T1000 (cell line): ENCODE data around the gene PCED1B.
"Not testable (repeated sequence)": the region's sequence is repeated elsewhere in the genome, so short reads cannot be mapped to it uniquely, and the experiment has no call there.

ENCODE experiments used
- DNase-seq: peaks from one replicate; lab custom pipeline; 2025; ENCODE audit warnings: mixed read lengths; lab: John Stamatoyannopoulos, UW

Gene PCED1B

DNA sequence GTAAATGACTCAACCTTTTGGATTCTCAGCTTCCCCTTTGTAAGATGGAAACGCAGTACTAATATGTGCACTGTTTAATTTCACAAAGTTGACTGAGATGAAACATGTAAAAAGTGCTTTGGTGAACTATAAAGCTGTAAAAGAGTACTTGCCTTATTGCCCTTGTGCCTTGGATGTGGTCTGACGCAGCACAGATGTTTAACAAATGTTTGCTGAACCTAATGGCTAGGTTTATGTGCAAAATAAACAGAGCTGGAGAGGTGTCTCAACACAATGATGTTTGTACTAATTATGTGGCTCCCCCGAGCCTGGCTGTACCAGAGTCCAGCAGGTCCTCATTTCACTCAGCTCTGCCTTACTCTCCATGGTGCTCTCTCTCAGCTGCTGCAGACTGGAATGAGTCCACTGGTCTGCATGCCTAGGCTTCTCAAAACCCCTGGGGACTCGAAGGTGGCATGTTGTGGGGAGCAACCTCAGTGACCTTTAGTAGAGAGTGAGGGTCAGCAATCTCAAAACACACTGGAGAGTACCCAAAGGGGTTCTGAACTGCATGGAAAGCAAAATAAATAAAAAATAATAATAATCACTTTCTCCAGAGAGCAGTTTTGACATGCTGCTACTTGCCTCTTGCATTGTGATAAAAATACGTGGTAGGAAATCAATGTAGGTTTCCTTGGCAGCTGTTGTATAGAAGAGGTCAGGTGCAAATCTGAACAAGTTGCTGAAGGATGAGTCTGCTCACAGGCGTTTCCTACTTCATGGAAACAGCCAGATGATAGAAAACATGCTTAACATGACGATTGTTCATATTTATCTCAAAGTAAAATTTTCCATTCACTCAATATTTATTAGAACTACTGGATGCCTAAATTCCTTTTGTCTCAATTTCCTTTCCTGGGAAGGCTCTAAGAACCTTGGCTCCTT is 8.9 kb downstream of the PCED1B start:
- no peak for DNase-seq

DNA sequence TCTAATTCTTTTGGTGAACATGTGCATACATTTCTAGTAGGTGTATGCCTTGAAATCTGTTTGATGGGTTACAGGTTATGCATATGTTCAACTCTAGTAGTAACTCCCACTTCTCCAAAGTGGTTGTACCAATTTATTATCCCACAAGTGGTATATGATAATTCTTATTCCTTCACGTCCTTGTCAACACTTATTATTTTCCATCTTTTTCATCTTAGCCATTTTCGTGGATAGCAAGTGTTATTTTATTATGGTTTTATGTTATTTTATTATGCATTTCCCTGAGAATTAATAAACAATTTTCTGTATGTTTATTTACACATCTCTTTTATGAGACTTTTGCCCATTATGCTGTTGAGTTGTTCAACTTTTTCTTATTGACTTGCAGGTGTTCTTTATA is 11.6 kb downstream of the PCED1B start:
- DNase-seq = no peak

DNA sequence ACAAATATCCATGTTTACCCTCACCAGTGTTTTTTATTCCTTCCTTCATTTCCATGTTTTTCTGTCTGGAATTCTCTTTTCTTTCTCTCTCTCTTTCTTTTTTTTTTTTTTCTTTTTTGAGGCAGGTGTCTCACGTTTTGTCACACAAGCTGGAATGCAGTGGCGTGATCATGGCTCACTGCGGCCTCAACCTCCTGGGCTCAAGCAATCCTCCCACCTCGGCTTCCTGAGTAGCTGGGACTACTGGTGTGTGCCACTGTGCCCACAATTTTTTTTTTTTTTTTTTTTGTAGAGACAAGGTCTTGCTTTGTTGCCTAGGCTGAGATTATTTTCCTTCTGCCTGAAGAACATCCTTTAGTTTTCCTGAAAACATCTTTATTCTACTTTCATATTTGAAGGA is 15.4 kb downstream of the PCED1B start:
- DNase-seq = no peak

DNA sequence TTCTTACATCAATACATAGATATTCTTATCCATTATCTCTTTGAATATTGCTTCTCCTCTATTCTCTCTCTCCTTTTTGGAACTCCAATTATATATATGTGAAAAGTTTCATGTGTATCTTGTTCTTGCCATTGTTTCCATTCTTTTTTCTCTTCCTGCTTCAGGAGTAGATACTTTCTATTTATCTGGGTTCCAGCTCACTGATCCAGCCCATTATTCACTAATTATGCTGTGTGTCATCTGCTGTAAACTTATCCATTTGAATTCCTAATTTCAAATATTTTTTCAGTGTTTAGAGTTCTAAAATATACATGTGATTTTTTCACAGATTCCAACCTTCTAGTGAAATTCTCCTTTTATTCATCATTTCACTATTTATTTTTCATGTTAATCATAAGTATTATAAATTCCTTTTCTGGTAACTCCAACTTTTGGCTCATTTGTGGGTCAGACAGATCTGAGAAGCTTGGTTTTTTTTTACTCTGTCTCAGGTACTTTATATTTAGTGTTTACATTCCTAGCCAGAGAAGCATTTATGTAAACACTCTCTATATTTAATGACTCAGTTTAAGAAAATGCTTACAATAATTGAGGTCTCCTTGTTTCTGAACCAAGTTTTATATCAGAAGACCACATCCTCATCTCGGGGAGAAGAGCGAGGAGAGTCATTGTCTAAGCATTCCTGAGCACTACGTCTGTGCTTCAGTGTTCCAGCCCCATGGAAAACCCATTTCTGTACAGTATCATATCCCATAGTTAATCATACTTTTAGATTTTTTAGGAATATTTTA is 16.2 kb downstream of the PCED1B start:
- no peak for DNase-seq

DNA sequence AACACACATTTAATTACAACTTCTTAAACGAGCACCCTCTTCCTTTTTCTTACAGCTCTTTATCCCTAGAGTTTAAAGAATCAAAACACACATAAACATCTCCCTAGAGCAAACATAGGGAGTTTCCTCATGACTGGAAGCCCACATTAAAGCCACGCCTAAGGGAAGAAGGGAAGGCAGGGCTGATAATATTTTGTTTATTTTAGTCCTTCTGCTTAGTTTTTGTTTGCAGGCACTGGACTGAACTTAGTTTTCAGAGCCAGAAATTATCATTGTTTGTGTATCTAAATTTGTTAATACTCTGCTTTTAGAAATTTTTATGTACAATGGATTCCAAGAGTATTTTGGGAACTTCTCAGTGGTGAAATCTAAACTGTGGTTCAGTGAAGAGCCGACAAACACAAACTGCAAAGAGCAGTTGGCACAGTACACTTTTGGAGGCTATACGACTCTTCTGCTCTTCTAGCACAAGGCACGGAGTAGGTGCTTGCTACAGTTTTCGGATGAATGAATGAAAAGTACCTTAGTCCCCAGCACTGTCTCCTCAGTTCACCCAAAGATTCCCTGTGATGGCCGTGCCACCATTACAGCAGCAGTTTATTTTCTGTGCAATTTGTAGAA is 18.0 kb downstream of the PCED1B start:
- DNase-seq = no peak

DNA sequence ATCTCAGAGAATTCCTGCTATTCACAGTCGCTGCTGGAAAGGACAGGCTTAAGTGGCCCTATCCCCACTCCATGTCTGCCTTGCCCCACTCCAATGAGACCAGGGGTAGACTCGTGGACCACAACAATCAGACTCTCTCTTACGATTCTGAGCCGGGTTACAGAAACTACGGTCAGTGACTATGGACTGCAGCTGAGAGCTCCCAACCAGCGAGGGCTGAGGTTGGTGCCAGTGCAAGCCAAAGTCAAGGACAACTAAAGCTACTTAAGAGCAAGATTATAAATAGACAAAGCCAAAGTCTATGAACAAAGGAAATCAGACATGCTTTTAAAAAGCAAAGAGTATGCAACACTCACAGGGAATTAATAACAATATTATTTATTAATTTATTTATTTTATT is 18.7 kb downstream of the PCED1B start:
- DNase-seq = no peak

DNA sequence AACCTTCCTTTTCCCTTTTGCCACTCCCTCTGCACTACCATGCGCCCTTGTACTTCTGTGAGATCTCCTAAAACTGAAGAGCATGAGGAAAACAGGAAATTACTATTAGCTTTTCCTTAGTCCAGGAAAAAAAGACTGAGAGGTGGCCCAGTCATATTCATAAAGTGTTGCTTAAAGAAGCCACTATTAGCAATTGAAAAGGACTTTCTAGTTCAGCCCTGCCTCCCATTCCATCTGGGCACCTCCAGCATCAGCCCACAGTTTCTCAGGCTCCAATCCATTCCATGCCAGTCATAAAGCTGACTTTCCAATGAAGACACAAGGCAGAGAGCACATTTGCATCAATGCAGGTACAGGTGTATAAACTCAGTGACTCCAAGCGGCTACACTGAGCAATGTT is 20.2 kb downstream of the PCED1B start:
- DNase-seq = no peak

DNA sequence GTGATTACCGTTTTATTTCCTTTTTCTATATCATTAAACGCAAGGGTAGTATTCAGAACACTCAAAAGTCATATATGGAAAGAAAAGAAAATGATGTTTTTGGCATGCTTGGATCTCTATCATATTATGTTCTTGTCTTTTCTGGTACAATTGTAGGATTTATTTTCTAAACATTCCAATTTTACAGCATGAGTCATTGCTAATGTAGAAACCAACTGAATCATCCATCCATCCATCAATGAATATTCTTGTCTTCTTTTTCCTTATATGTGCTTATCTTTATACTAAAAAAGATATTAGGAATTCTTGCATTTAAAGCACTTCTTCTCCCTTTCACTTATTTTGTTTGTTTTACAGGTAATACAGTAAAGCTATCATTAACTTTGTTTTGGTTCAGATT is 20.7 kb downstream of the PCED1B start:
- no peak for DNase-seq

DNA sequence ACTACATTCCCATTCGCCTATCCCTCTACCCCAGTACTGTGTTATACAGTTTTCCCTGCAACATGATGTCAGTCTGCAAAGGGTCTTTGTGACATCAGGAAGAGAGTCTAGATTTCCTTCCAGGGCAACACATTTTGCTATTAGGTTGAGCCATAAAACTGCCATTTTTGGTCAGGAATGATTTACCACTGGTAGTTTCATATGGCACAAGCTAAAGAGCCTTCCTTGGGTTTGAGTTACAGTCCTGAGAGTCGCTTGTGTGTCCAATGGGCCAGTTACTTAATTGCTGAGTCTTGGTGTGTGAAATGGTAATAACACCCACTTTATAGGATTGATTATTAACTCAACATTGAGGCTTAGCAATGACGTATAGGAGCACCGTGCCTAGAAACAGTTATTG is 23.0 kb downstream of the PCED1B start:
- no peak for DNase-seq

DNA sequence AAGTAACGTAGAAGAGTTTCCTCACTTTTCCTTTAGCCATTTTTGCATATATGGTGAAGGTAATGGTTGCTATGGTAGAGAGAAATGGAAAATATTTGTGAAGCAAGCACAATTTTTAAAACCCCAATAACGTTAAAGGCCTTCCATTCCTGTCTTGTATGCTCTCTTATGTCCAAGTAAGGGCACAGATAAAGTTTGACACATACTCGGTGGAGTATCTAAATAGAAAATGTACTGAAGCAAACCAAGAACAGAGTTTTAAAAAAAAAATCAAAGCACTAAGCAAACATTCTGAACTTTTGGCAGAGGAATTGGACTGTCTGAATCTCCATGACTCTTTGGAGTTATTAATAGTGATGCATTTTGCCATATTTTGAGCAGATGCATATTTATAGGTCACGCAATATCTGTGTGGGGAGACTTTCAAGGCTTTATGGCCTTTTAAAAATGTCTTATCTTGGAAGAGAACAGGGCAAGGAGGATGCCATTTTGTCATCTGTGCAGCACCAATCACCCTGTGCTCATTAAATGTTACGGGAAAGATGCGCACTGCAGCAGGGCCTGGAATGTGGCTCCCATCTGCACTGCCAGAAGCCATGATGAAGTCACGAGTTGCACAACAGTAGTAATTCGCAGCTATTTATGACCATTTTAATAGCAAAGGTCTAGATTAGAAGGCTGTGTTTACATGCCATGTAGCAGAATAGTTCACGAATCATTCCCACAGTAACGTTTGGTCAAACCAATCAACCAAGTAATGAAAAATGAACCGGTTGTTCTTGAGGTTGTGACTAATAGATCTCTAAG is 23.6 kb downstream of the PCED1B start:
- DNase-seq = no peak

DNA sequence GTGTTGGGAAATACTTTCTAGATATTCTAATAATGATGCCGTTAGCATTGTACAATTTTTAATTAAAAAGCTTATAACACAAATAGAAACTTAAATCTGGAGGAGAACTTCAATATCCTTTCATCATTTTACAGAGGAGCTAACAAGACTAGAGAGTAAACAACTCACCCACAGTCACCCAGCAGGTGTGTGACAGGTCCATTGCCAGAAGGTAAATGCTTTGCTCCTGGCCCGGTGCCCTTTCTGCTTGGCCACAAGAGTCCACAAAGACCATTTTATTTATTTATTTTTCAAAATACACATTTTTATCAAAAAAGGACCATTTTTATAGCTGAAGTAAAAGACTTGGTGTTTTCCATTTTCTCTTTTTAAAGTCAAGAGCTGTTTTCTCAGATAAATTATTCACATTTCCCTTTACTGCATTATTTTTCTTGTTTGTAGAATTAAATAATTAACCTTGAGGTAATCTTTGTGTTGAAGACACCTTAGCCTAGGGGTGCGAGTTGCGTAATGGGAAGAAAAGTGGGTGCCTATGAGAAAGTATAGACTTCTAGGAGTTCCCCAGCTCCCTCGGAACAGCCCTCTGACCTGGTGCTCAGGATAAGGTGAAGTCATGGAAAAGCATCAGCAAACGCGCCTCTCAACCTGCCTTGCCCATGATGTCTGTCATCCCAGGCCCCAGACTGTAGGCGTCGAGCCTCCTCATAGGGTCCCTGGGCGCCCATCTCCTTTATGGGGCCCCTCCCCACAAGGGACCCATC is 26.7 kb downstream of the PCED1B start:
- DNase-seq = no peak

DNA sequence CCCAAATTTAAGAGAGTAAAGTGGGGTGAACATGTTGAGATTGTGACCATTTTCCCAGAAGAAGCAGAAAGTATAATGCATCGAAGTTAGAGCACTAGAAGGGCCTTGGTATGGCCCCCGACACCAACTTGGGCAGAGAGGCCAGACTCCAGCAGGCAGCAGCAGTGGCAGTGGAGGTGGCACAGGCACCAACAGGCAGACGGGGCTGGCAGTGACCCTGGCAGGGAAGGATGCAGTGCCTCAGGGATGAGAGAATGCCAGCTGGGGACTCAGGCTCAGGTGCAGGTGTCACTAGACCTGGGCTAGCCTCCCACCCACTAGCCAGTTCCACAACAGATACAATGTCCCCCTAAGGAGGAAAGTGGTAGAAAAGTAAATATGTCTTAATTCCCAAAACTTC is 28.0 kb downstream of the PCED1B start:
- no peak for DNase-seq

DNA sequence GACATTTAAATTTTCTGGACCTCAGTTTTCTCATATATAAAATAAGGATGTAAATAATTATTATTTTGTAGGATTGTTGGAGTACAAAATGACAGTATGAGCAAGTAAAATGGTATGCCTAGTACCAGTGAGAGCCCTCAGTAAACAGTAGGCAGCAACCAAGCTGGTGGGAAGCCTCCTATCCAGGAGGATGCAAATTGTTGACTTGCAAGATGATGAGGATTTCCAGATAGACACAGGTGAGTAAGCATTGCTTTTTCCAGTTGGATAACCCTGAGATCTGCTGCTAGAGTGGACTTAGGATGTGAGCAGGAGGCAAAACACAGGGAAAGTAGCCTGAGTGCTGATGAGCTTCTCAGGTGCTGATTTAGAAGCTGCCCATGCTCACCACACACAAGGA is 28.5 kb downstream of the PCED1B start:
- no peak for DNase-seq

DNA sequence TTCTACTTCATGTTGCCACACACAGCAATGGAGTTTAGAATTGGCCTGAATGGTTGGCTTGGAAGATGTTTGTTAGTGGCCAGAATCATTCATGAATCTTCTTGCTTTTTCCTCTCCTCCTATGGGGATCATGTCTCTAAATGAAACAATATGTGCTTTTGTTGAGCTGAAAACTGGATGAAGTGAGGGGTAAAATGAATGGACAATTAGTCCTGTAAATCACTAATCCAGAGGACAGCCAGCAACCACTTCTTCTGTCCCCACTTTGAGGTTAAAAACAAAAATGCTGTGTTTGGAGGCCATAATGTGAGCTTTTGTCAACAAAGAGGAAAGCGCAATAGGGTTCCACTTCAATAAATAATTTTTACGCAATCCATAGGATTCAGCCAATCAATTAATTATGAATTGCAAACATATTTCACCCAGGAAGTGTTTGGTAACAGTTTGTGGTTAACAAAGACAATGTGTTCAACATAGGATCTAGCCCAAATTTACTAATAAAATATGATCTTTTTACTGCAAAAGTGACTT is 30.7 kb downstream of the PCED1B start:
- DNase-seq = no peak

DNA sequence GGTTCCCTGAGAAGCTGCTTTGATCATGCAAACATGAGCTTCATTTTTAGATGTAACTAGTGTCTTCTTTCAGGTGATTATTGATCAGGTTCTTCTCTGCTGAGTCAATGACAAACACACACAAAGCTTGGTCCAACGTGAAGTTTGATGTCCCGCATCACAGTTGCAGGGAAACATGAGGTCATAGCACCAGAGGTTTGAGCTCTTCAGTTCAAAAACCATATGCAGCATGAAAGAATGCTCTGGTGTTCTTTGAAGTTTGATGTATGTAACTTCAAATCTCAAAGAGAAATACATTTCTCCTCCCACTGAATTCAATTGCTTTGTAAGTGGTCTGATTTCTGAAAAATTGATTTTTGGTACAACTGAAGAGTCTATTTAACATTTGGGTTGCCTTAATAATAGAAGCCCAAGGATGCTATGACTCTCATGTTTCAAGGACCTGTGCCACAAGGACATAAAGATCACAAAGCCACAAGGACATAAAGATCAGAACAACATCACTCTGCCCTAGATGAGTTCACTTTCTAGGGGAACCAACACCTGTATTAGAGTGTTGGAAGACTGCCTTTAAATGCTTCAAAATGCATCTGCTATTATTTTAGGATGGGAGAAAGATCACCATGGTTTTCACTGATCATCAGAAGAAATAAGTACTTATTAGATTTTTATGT is 31.4 kb downstream of the PCED1B start:
- DNase-seq = no peak

DNA sequence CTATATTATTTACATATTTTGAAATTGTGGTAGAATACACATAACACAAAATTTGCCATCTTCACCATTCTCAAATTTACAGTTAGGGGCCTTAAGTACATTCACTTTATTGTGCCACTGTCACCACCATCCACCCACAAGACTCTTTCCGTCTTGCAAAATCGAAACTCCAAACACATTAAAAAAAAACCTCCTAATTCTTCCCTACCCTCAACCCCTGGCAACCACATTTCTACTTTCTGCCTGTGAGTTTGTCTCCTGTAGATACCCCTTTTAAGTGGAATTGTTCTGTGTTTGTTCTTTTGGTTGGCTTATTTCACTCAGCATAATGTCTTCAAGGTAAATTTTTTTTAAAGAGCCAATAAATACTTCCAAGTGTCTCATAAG is 32.0 kb downstream of the PCED1B start:
- no peak for DNase-seq

DNA sequence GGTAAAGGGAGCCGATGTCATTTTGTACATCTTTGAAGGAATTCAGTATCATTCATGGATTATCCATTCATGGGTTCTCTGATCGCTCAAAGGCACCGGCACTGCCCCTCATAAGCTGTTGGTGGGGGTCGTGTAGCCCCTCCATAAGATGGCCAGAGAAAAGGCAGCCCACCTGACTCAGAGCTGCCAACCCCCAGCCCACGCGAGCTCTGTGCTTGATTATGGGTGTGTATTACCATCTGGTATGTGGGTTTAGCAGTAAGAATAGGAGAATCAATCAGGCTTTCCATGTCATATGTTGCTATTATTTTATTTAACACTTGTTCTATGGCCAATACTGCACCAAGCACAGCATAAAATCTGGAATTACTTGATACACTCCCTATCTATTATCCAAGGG is 32.4 kb downstream of the PCED1B start:
- DNase-seq = no peak

DNA sequence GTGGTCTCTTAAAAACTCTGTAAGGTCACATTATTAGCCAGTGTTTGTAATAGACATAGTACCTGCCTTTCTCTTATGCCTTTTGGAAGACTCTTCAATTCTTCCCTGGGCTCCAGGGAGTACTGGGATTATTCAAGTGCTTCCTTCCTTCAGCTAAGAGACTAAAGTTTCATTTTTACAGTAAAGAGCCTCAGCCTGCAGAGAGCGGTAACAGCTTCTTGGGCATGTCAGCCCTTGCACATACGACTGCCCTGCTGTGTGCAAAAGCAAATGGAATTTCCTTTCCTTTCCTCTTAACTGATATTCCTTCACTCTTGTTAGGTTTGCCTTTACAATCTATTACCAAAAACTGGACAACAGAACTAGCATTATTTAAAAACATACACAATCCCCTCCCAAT is 33.3 kb downstream of the PCED1B start:
- DNase-seq = no peak

DNA sequence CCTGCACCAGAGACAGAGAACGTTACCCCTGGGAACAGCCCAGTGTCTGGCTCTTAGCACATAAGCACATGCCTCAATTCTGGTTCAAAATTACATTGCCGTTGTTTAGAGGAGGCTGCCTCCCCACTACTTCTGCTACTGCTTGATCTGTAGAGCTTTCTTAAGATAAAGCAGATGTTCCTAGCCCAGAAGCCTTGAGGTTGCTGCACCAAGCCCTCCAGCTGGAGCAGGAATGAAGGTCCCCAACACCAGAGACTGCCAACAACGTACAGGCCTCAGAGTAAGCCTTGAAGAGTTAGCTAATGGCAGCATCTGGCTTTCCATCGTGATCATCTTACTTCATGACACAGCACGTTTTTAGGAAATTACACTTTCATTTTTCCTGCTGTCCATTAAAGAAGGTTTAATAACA is 35.1 kb downstream of the PCED1B start:
- no peak for DNase-seq

DNA sequence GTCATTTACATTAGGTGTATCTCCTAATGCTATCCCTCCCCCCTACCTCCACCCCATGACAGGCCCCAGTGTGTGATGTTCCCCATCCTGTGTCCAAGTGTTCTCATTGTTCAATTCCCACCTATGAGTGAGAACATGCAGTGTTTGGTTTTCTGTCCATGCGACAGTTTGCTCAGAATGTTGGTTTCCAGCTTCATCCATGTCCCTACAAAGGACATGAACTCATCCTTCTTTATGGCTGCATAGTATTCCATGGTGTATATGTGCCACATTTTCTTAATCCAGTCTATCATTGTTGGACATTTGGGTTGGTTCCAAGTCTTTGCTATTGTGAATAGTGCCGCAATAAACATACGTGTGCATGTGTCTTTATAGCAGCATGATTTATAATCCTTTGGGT is 37.9 kb downstream of the PCED1B start:
- DNase-seq = not testable (repeated sequence)
